Gastroesophageal sphincter (tissue), 3 donors: Measurements from ENCODE around the gene CFDP1.

Experiments used
- EP300 ChIP-seq: sonication (generic); formaldehyde crosslinking; IDR thresholded peaks from one replicate; pipeline ENCODE4 v1.6.1; 2017; ENCODE audit warnings: antibody characterized with exemption, mild to moderate bottlenecking
- POLR2A ChIP-seq, 2 donors: fragments of 450-650 bp; IDR thresholded peaks; one replicate each; pipeline ENCODE4 v1.6.1; 2017; ENCODE audit warnings: antibody characterized with exemption in 2 of 2, mild to moderate bottlenecking in 2 of 2, moderate library complexity in 1 of 2
- POLR2AphosphoS5 ChIP-seq: sonication (generic); formaldehyde crosslinking; IDR thresholded peaks from one replicate; pipeline ENCODE4 v1.6.1; 2017; ENCODE audit warnings: antibody characterized with exemption
- TF ChIP-seq, protein P1 (sequence below), 4 experiments: fragments of 200-600 bp in 2 of 4; fragments of 450-650 bp in 2 of 4; sonication (generic) in 1 of 4; IDR thresholded peaks; one replicate each; pipeline ENCODE4 v1.5.1; 2017 to 2019; ENCODE audit warnings: antibody characterized with exemption in 4 of 4, mild to moderate bottlenecking in 2 of 4, moderate library complexity in 2 of 4

DNA sequence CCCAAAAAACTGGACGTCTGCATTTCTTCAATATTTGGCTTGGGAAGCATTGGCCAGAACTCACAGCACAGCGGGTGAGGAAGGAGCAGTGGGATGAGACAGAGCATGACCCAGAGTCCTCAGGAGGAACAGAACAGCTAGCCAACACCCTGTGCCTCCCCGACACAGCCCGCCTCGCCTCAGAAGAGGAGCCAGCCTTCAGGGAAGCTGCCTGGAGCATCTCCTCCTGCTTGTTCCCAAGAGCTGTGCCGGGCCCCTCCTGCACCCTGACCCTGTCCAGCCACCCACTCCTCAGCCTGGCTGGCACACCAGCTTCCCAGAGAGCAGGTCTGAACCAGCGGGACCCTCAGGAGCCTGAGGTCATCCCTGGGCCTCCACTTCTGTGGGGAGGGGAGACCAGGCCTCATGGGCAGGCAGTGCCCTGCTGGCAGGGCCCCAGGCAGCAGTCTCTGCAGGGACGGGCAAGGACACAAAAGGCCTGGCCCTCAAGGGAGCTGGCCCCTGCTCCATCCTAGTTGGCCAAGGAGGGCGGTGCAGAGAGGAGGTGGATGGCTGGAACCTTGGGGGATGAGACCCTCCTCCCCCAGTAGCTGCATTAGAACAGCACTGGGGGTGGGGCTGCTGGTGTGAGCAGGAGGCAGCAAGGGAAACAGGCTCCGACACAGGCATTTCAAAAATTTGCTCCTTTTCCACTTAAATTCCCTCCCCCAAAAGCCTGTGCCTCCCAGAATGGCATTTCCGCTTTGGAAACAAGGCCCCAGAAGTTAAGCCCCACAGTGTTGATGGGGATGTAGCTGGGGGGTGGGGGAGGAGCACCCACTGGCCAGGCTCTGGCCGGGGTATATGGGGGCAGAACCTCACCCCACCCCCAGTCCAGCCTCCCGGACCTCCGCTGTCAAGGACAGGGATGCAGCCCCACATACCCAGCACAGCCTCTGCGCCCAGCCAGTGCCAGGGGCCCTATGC lies 180.1 kb downstream of the CFDP1 start:
- TF ChIP-seq, protein P1, sequence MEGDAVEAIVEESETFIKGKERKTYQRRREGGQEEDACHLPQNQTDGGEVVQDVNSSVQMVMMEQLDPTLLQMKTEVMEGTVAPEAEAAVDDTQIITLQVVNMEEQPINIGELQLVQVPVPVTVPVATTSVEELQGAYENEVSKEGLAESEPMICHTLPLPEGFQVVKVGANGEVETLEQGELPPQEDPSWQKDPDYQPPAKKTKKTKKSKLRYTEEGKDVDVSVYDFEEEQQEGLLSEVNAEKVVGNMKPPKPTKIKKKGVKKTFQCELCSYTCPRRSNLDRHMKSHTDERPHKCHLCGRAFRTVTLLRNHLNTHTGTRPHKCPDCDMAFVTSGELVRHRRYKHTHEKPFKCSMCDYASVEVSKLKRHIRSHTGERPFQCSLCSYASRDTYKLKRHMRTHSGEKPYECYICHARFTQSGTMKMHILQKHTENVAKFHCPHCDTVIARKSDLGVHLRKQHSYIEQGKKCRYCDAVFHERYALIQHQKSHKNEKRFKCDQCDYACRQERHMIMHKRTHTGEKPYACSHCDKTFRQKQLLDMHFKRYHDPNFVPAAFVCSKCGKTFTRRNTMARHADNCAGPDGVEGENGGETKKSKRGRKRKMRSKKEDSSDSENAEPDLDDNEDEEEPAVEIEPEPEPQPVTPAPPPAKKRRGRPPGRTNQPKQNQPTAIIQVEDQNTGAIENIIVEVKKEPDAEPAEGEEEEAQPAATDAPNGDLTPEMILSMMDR (IDR thresholded peaks at IDR 0.05): no peak
- TF ChIP-seq POLR2A (IDR thresholded peaks at IDR 0.05) (no peak), POLR2AphosphoS5 (no peak), EP300 (no peak)
